AG09309 (cell line): ENCODE data around the gene COL11A1.
A peak's percentile ranks its signal among the peaks of the same experiment; 100 is the strongest.
"Not testable (repeated sequence)": the region's sequence is repeated elsewhere in the genome, so short reads cannot be mapped to it uniquely, and the experiment has no call there.

Source experiments
- DNase-seq: peaks from one replicate; pipeline ENCODE4 v3.0.0-alpha.2; 2010; ENCODE audit warnings: low read depth
- H3K4me3 ChIP-seq: 2 replicates; pipeline ENCODE4 v1.5.1; 2011; ENCODE audit warnings: mild to moderate bottlenecking, low read depth, low read length, moderate library complexity; ENCODE audit not compliant: control insufficient read depth
- TF ChIP-seq, protein P1 (sequence below): IDR thresholded peaks from 2 replicates; pipeline ENCODE4 v1.5.1; 2011; ENCODE audit warnings: mild to moderate bottlenecking, low read depth, low read length, inconsistent platforms; ENCODE audit not compliant: insufficient read depth, control insufficient read depth; ENCODE audit errors: missing control alignments

COL11A1 gene

DNA sequence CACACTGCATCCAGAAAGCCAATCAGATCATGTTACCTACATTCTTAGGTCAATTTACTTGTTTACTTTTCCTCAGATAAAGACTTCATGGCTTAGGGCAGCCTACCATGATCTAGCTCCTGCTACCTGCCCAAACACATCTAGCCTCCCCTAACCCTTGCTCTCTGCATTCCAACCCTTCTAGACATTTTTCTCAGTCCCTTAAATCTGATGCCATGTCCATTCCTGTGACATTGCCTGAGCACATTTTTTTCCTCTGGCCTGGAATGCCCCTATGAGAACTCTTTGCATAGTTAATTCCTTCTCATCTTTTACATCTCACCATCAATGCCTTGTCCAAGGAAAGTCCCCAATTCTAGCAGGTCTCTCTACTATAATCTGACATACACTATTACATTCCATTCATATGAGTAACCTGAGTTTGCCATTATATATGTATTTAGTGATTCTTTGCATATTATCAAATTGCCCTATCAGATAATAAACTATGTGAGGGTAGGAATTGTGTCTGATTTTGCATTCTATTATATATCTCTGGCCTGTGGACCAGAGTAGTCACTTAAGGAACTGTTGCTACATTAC lies 166.9 kb downstream of the COL11A1 start:
- TF ChIP-seq, protein P1, sequence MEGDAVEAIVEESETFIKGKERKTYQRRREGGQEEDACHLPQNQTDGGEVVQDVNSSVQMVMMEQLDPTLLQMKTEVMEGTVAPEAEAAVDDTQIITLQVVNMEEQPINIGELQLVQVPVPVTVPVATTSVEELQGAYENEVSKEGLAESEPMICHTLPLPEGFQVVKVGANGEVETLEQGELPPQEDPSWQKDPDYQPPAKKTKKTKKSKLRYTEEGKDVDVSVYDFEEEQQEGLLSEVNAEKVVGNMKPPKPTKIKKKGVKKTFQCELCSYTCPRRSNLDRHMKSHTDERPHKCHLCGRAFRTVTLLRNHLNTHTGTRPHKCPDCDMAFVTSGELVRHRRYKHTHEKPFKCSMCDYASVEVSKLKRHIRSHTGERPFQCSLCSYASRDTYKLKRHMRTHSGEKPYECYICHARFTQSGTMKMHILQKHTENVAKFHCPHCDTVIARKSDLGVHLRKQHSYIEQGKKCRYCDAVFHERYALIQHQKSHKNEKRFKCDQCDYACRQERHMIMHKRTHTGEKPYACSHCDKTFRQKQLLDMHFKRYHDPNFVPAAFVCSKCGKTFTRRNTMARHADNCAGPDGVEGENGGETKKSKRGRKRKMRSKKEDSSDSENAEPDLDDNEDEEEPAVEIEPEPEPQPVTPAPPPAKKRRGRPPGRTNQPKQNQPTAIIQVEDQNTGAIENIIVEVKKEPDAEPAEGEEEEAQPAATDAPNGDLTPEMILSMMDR = no peak
- no peak overlapping the region for H3K4me3 ChIP-seq
- no peak for DNase-seq

DNA sequence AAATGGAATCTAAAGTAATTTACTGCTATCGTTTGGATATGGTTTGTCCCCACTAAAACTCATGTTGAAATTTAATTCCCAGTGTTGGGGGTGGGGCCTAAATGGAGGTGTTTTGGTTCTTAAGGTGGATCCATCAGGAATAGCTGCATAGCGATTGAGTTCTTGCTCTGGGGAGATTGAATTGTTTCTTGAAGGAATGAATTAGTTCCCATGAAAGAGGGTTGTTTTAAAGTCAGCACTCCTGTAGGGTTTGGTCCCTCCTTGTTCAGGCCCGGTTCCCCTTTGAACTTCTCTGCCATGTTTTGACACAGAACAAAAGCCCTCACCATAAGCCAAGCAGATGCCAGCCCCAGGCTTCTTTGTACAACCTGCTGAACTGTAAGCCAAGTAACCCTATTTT lies 170.9 kb downstream of the COL11A1 start:
- H3K4me3 ChIP-seq = no peak overlapping the region
- no peak for DNase-seq

DNA sequence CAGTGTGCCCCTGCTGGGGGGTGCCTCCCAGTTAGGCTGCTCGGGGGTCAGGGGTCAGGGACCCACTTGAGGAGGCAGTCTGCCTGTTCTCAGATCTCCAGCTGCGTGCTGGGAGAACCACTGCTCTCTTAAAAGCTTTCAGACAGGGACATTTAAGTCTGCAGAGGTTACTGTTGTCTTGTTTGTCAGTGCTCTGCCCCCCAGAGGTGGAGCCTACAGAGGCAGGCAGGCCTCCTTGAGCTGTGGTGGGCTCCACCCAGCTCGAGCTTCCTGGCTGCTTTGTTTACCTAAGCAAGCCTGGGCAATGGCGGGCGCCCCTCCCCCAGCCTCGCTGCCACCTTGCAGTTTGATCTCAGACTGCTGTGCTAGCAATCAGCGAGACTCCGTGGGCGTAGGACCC lies 175.0 kb downstream of the COL11A1 start:
- DNase-seq, H3K4me3 ChIP-seq: not testable (repeated sequence)

More for the DNA sequence above, 170.9 kb downstream of the COL11A1 start:
- TF ChIP-seq, protein P1 = no peak

DNA sequence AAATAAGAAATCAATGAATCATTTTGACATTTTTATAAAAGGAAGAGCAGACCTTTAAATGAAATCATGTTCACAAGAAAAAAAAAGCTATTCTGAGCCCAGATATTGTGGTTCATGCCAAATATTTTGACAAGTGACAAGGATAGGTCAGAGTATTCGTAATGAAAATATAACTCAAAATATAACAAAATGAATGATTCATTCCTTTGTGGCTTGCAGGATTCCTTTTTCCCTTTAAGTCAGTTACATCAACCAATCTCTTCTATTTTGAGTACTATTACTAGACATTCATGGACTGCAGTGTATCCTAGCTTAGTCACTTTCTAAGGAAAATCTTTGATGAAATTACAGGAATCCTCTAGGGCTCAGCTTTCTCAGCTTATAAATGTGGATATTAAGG lies 188.7 kb downstream of the COL11A1 start:
- TF ChIP-seq, protein P1 = no peak
- no peak overlapping the region for H3K4me3 ChIP-seq
- peak; percentile 28 for DNase-seq

DNA sequence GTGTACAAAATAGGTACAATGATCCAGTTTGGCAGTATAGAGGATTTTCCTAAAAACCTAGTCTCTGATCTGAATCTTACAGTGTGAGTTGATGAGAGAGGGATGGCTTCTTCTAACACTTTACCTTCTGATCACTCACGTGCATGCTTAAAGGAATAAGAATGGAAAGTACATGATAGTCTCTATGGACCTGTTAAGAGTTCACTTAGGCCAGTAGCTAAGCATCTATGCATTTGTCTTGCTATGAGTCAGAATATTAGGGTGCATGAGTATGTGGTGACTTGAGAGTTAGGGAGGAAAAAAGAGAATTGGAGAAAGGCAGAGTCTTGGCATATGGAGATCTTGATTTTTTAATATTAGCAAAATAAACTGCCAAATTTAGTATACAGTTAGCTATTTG lies 206.3 kb downstream of the COL11A1 start:
- TF ChIP-seq, protein P1 = no peak
- no peak for DNase-seq
- no peak overlapping the region for H3K4me3 ChIP-seq

DNA sequence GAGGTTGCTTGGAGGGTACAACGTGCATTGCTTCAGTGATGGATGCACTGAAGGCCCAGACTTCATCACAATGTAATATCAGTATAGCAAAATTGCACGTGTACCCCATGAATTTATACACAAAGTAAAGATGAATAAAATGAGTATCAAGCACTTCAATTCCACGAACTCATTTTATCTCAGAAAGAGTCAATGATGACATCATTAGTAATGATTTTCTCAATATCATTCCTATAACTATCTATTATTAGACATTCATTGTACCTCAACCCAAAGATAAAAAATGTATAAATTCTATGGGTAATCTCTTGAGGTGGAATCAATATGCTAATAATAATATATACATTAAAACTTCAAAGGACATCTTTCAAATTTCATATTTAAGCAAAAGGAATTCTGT lies 208.4 kb downstream of the COL11A1 start:
- DNase-seq = no peak
- TF ChIP-seq, protein P1 = no peak
- no peak overlapping the region for H3K4me3 ChIP-seq

DNA sequence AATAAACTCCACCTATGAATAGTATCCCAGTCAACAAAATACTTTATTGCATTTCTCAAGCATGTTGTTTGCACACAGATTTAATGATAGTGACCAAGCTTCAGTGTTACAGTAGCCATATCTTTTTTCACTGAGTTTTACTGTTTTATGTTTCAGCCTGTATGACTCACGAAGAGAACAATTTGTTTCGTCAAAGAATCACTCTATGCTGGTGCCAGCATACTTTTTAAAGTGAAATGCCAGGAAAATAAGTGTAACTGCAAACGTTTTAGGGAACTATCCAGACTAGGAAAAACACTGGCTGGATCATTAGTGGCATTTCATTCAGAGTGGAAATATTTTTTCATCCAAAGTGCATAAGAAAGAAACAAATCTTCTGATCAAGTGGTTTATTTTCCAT lies 210.8 kb downstream of the COL11A1 start:
- TF ChIP-seq, protein P1 = no peak
- DNase-seq = peak; percentile 61
- H3K4me3 ChIP-seq = no peak overlapping the region
